ENCODE measurements around the gene UBAP1L.
A peak's percentile ranks its signal among the peaks of the same experiment; 100 is the strongest.
"Not testable (repeated sequence)": the region's sequence is repeated elsewhere in the genome, so short reads cannot be mapped to it uniquely, and the experiment has no call there.

The UBAP1L gene

GRCh38 chr15:65115086-65115485 is at the start of gene UBAP1L:
TSS of gene UBAP1L (minus strand) at chr15:65115200. CDS start at chr15:65106215, 8,985 bp downstream.
- no peak for DNase-seq (ENCODE audit: low read depth, low spot score)

GRCh38 chr15:65164139-65164538 is 49.1 kb upstream of the UBAP1L start:
- DNase-seq (ENCODE audit: low read depth, low spot score): no peak

GRCh38 chr15:65163041-65163440 is 48.0 kb upstream of the UBAP1L start:
- DNase-seq (ENCODE audit: low read depth, low spot score): no peak

- DNase-seq (ENCODE audit: low read depth, low spot score): no peak
Measured at GRCh38 chr15:65156692-65157091, 41.7 kb upstream of the UBAP1L start.

- no peak for DNase-seq (ENCODE audit: low read depth, low spot score)
Measured at GRCh38 chr15:65154720-65155119, 39.7 kb upstream of the UBAP1L start.

- no peak for DNase-seq (ENCODE audit: low read depth, low spot score)
Measured at GRCh38 chr15:65147902-65148301, 32.9 kb upstream of the UBAP1L start.

- no peak for DNase-seq (ENCODE audit: low read depth, low spot score)
Measured at GRCh38 chr15:65146438-65146837, 31.4 kb upstream of the UBAP1L start.

GRCh38 chr15:65138631-65139030 is 23.6 kb upstream of the UBAP1L start:
- not testable (repeated sequence) for DNase-seq (ENCODE audit: low read depth, low spot score)

- not testable (repeated sequence) for DNase-seq (ENCODE audit: low read depth, low spot score)
Measured at GRCh38 chr15:65137893-65138292, 22.9 kb upstream of the UBAP1L start.

- DNase-seq (ENCODE audit: low read depth, low spot score): peak; percentile 12
Measured at GRCh38 chr15:65137089-65137488, 22.1 kb upstream of the UBAP1L start.

GRCh38 chr15:65134538-65134937 is 19.5 kb upstream of the UBAP1L start:
- no peak for DNase-seq (ENCODE audit: low read depth, low spot score)

- peak; percentile 90 for DNase-seq (ENCODE audit: low read depth, low spot score)
Measured at GRCh38 chr15:65133548-65134200, 18.7 kb upstream of the UBAP1L start, which contains the start of gene PDCD7. TSS of gene PDCD7 (minus strand) at chr15:65133808. CDS start at chr15:65133781, 27 bp downstream.

GRCh38 chr15:65132878-65133547 is 18.0 kb upstream of the UBAP1L start:
- peak; percentile 68 for DNase-seq (ENCODE audit: low read depth, low spot score)

GRCh38 chr15:65130941-65131340 is 15.9 kb upstream of the UBAP1L start:
- DNase-seq (ENCODE audit: low read depth, low spot score): peak; percentile 42

GRCh38 chr15:65115542-65115941 is 542 bp upstream of the UBAP1L start:
- DNase-seq (ENCODE audit: low read depth, low spot score): no peak

GRCh38 chr15:65110676-65111292 is 4.2 kb downstream of the UBAP1L start:
- DNase-seq (ENCODE audit: low read depth, low spot score): peak; percentile 22

GRCh38 chr15:65106011-65106590 is 8.9 kb downstream of the UBAP1L start:
- no peak for DNase-seq (ENCODE audit: low read depth, low spot score)

GRCh38 chr15:65105038-65105437 is 10.0 kb downstream of the UBAP1L start:
- no peak for DNase-seq (ENCODE audit: low read depth, low spot score)

- DNase-seq (ENCODE audit: low read depth, low spot score): no peak
Measured at GRCh38 chr15:65102912-65103311, 12.1 kb downstream of the UBAP1L start.

- DNase-seq (ENCODE audit: low read depth, low spot score): peak; percentile 24
Measured at GRCh38 chr15:65101891-65102708, 12.9 kb downstream of the UBAP1L start.

GRCh38 chr15:65101411-65101890 is 13.5 kb downstream of the UBAP1L start:
- DNase-seq (ENCODE audit: low read depth, low spot score): peak; percentile 84
